ENCODE measurements around the gene KIAA0408.
"Not testable (repeated sequence)": the region's sequence is repeated elsewhere in the genome, so short reads cannot be mapped to it uniquely, and the experiment has no call there.

The KIAA0408 gene

DNA sequence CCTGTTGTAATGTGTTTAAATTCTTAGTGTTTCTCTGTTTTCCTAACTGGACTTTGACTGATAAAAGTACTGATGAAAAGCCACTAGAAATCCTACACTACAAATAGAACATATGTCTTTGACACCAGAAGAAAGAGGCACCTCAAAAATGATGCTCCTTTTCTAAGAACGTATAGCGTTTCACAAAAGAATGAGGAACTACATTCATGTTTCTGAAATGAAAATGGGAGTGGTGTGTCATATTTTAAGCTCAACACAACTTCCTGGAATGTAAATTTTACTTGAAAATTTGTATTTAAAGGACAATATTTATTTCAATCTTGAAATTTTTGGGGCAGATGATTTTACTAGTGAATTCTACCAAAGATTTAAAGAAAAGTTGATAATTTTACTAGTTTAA is 35.3 kb downstream of the KIAA0408 start:
- DNase-seq (ENCODE audit: insufficient read length, low spot score) (no peak), FAIRE-seq (no peak)
- no peak for TF ChIP-seq PAX5 (IDR thresholded peaks at IDR 0.05; ENCODE audit: insufficient read depth, low read length, severe bottlenecking)
- TF ChIP-seq POU2F2 (IDR thresholded peaks at IDR 0.05; ENCODE audit: low read depth, low read length) = no peak
- no peak for TF ChIP-seq POLR2A (IDR thresholded peaks at IDR 0.05; ENCODE audit: low read depth, low read length)
- TF ChIP-seq POLR2AphosphoS5 (IDR thresholded peaks at IDR 0.05; ENCODE audit: low read depth, low read length) = no peak
- no peak for TF ChIP-seq SPI1 (IDR thresholded peaks at IDR 0.05; ENCODE audit: low read depth, low read length)
- no peak for TF ChIP-seq TAF1 (IDR thresholded peaks at IDR 0.05; ENCODE audit: low read depth, low read length)

DNA sequence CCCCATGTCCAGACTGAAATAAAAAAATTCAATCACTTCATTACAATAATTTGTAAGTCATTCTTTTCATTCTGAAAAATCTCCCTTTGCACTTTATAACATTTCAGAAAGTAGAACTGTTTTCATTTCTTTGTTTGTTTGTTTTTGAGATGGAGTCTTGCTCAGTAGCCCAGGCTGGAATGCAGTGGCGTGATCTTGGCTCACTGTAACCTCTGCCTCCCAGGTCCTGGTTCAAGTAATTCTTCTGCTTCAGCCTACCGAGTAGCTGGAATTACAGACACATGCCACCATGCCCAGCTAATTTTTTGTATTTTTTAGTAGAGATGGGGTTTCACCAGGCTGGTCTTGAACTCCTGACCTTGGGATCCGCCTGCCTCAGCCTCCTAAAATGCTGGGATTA is 38.0 kb downstream of the KIAA0408 start:
- FAIRE-seq; DNase-seq (ENCODE audit: insufficient read length, low spot score): not testable (repeated sequence)

DNA sequence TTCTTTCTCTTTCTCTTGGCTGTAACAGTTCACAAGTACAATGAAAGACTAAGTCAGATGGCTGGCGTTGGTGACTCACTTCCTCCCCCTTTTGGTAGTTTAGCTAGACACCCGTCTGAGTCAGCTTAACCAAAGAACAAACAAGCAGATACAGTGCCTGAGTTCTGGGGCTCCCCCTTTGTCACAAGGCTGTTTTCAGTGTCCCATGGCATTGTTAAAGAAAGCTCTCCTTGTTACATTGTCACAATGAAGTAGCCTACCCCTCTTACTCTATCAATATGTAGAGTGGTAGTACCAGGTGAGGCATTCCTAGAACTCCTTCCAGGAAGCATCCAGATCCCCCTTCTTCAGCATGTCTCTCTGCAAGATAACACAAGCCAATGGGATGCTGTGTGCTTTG is 38.6 kb downstream of the KIAA0408 start:
- no peak for TF ChIP-seq TAF1 (IDR thresholded peaks at IDR 0.05; ENCODE audit: low read depth, low read length)
- TF ChIP-seq POLR2A (IDR thresholded peaks at IDR 0.05; ENCODE audit: low read depth, low read length) = no peak
- TF ChIP-seq SPI1 (IDR thresholded peaks at IDR 0.05; ENCODE audit: low read depth, low read length) = peak; percentile 75
- TF ChIP-seq PAX5 (IDR thresholded peaks at IDR 0.05; ENCODE audit: insufficient read depth, low read length, severe bottlenecking) = no peak
- TF ChIP-seq POLR2AphosphoS5 (IDR thresholded peaks at IDR 0.05; ENCODE audit: low read depth, low read length) = no peak
- no peak for TF ChIP-seq POU2F2 (IDR thresholded peaks at IDR 0.05; ENCODE audit: low read depth, low read length)
- DNase-seq (ENCODE audit: insufficient read length, low spot score) = peak; percentile 47
- FAIRE-seq = peak; percentile 97

DNA sequence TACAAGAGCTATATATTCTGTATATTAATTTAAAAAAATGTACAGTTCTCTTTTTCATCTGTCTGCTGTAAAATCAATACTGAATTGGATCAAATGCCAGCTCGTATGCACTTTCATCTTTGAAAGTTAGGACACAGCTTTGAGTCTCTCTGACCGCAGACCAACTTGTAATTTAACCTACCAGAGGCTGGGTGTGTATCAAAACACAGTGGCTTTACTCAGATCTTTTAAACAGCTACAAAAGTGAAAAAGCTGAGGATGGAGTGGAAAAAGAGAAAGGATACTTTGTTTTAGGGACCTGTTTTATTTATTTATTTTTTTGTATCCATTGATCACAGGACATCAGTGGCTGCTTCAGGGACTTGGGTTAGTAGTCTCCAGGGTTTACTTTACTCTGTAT is 44.1 kb downstream of the KIAA0408 start:
- TF ChIP-seq SPI1 (IDR thresholded peaks at IDR 0.05; ENCODE audit: low read depth, low read length) = no peak
- DNase-seq (ENCODE audit: insufficient read length, low spot score) (no peak), FAIRE-seq (no peak)

DNA sequence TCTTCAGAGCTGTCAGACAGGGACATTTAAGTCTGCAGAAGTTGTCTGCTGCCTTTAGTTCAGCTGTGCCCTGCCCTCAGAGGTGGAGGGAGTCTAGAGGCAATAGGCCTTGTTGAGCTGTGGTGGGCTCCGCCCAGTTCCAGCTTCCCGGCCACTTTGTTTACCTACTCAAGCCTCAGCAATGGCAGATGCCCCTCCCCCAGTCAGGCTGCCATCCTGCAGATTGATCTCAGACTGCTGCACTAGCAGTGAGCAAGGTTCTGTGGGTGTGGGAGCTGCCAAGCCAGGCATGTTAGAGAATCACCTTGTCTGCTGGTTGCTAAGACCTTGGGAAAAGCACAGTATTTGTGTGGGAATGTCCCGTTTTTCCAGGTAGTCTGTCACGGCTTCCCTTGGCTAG is 46.1 kb downstream of the KIAA0408 start:
- DNase-seq (ENCODE audit: insufficient read length, low spot score); FAIRE-seq: not testable (repeated sequence)

DNA sequence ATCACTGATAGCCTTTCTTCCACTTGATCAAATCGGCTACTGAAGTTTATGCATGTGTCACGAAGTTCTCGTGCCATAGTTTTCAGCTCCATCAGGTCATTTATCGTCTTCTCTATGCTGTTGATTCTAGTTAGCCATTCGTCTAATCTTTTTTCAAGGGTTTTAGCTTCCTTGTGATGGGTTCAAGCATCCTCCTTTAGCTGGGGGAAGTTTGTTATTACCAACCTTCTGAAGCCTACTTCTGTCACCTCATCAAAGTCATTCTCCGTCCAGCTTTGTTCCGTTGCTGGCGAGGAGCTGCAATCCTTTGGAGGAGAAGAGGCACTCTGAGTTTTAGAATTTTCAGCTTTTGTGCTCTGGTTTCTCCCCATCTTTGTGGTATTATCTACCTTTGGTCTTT is 47.2 kb downstream of the KIAA0408 start:
- not testable (repeated sequence) for FAIRE-seq

More for the DNA sequence above, 47.2 kb downstream of the KIAA0408 start:
- DNase-seq (ENCODE audit: insufficient read length, low spot score) = not testable (repeated sequence)
